Dermis lymphatic vessel endothelial cell (primary cell): ENCODE results near the gene MASP2. TPM values are rescaled to one million over a fixed set of nuclear protein-coding genes. Genes with fewer than 3 reads are reported as not detected.

Experiments
- total RNA-seq: library from RNA; depleted of rRNA; stranded (reverse); fragments of >200 nt; gene quantifications from 2 replicates; pipeline ENCODE4 v1.2.1, GENCODE V29; 2014

MASP2 gene
- total RNA-seq: not detected in 2 replicates

DNA sequence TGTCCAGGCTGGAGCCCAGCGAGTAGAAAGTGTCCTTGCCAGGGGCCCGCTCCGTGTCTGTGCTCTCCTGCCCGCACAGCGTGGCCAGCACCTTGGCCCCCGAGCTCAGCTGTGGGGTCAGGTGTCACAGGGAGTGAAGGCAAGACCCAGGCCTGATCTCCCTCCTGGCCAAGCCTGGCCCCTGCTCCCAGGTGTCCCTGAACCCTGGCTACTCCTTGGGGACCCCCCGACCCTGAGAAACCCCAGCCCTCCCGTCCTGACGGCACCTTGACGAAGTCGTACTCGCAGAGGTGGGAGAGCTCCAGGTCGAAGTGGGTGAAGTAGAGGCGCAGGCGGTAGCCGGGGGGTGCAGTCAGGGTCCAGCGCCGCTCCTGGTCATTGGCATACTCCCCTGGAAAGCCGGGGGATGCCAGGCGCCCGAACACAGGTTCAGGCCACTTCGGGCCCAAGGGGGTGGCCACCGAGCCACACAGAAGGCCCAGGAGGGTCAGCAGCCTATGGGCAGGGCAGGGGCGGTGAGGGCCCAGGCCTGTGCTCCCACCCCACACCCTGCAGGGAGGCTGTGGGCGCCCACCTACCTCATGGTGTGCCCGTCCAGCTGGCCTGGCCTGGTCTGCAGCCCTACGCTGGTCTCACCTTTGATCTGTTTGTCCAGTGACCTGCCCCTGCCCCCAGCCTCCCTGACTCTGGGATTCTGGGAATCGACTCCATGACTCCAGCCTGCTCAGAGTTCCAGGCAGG, at the start of gene MASP2:
Gene MASP2, minus strand, starts transcription at position 615 of the 741 bp plus-strand sequence. Its CDS starts 32 bp downstream, at position 583.

GRCh38 chr1:11059968-11060830, 13.2 kb upstream of the MASP2 start, which contains the start of gene SRM:
Gene SRM (minus strand): TSS chr1:11060018. CDS start chr1:11059943, 75 bp downstream.

DNA sequence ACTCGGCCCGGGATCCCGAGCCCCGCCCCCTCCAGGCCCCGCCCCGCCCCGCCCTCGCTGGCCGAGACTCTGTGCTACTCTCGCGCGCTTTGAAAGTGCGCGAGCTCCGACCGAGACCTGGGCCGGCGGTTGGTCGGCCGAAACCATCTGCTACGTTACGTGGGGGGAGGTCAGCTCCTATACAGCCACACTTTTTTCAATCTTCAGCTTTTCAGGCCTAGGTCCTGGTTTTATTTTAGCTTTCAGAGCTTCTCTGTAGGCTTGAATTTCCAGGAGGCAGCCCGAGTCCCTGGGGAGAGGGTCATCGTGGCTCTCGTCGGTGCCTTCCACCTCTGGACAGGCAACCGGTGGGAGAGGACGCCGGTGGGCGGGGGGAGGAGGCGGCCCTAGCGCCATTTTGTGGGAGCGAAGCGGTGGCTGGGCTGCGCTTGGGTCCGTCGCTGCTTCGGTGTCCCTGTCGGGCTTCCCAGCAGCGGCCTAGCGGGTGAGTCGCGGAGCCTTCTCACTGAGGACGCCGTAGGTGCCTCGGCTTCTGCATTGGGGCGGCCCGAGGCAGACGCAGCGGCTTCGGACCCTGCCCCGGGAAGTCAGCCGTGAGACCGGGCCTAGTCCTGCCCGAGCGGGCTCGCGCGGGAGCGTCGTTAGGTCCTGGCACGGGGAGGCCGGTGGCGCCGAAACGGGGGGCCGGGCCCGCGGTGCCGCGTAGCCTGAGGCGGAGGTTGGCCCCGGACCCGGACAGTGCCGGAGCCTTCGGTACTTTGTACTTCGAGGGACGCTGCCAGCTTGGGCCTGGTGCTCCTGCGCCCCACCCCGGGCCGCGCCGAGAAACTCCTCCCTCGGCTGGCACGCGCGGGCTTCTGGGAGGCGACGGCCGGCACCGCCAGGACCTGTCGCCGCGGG, 34.5 kb downstream of the MASP2 start, which contains the start of gene TARDBP:
Gene TARDBP, plus strand, starts transcription at position 395 of the 900 bp plus-strand sequence. CDS start 1,074 bp downstream, outside the sequence.

Other genes with a start within 250 kb of the MASP2 start
- 84.0 and 105 TPM in 2 replicates for gene TARDBP, start 34.6 kb downstream of the MASP2 start, total RNA-seq
- 5.4 and 7.4 TPM in 2 replicates for gene SRM, start 12.8 kb upstream of the MASP2 start, total RNA-seq
- gene EXOSC10, start 52.6 kb upstream of the MASP2 start, total RNA-seq: 37.8 and 45.6 TPM in 2 replicates
- not detected in 2 replicates for gene ANGPTL7, start 142.1 kb upstream of the MASP2 start, total RNA-seq
- 43.1 and 48.4 TPM in 2 replicates for gene MTOR, start 215.3 kb upstream of the MASP2 start, total RNA-seq
- 10.8 and 12.5 TPM in 2 replicates for gene UBIAD1, start 226.0 kb upstream of the MASP2 start, total RNA-seq